NCI-H526 treated with DMSO at 0.1 percent for 48 hours (cell line): ENCODE results near the gene CLNK.

Experiments
- DNase-seq: peaks from one replicate; lab custom pipeline; 2025; lab: John Stamatoyannopoulos, UW

Gene CLNK

GRCh38 chr4:10506077-10506476, 178.5 kb downstream of the CLNK start:
- no peak for DNase-seq

- DNase-seq, result no peak
Observed at GRCh38 chr4:10504570-10505179, 179.9 kb downstream of the CLNK start.

- no peak for DNase-seq
Observed at GRCh38 chr4:10502717-10503116, 181.9 kb downstream of the CLNK start.

GRCh38 chr4:10500776-10501175, 183.8 kb downstream of the CLNK start:
- DNase-seq, result no peak

GRCh38 chr4:10496200-10496599, 188.4 kb downstream of the CLNK start:
- DNase-seq, result no peak

GRCh38 chr4:10495651-10496050, 188.9 kb downstream of the CLNK start:
- DNase-seq, result no peak

- DNase-seq, result no peak
Observed at GRCh38 chr4:10492464-10492863, 192.1 kb downstream of the CLNK start.

GRCh38 chr4:10491401-10491800, 193.2 kb downstream of the CLNK start:
- DNase-seq, result no peak

- no peak for DNase-seq
Observed at GRCh38 chr4:10490996-10491395, 193.6 kb downstream of the CLNK start.

GRCh38 chr4:10482913-10483312, 201.7 kb downstream of the CLNK start:
- DNase-seq, result no peak

- no peak for DNase-seq
Observed at GRCh38 chr4:10480616-10481015, 204.0 kb downstream of the CLNK start.

- no peak for DNase-seq
Observed at GRCh38 chr4:10478621-10479020, 205.9 kb downstream of the CLNK start.

- DNase-seq, result no peak
Observed at GRCh38 chr4:10470505-10470904, 214.1 kb downstream of the CLNK start.

GRCh38 chr4:10466161-10466560, 218.4 kb downstream of the CLNK start:
- no peak for DNase-seq

GRCh38 chr4:10462876-10463275, 221.7 kb downstream of the CLNK start:
- no peak for DNase-seq

GRCh38 chr4:10461850-10462400, 222.6 kb downstream of the CLNK start:
- DNase-seq, result no peak

- no peak for DNase-seq
Observed at GRCh38 chr4:10461091-10461849, 223.3 kb downstream of the CLNK start.

GRCh38 chr4:10460313-10461047, 224.1 kb downstream of the CLNK start:
- no peak for DNase-seq

- no peak for DNase-seq
Observed at GRCh38 chr4:10459305-10459704, 225.3 kb downstream of the CLNK start.

GRCh38 chr4:10458177-10458576, 226.4 kb downstream of the CLNK start:
- no peak for DNase-seq

- peak; percentile 36 for DNase-seq
Observed at GRCh38 chr4:10457255-10457801, 227.2 kb downstream of the CLNK start, which contains the start of gene ZNF518B. TSS of gene ZNF518B (minus strand) at chr4:10457426. CDS start at chr4:10446328, 11,098 bp downstream.

- DNase-seq, result peak; percentile 35
Observed at GRCh38 chr4:10456595-10457254, 227.8 kb downstream of the CLNK start.
